DMS 273 (cell line): Measurements from ENCODE around the gene DENND1A.
A peak's percentile ranks its signal among the peaks of the same experiment; 100 is the strongest.

Source experiments
- DNase-seq: peaks from one replicate; lab custom pipeline; 2025; ENCODE audit not compliant: unreplicated experiment; lab: John Stamatoyannopoulos, UW

Gene DENND1A

GRCh38 chr9:123776708-123777537 is 153.0 kb downstream of the DENND1A start:
- peak; percentile 59 for DNase-seq

GRCh38 chr9:123775289-123776284 is 154.3 kb downstream of the DENND1A start:
- DNase-seq: peak; percentile 60

- peak; percentile 20 for DNase-seq
Measured at GRCh38 chr9:123773783-123774182, 156.1 kb downstream of the DENND1A start.

- peak; percentile 25 for DNase-seq
Measured at GRCh38 chr9:123772967-123773366, 157.0 kb downstream of the DENND1A start.

GRCh38 chr9:123772374-123772773 is 157.6 kb downstream of the DENND1A start:
- DNase-seq: peak; percentile 57

- DNase-seq: peak; percentile 30
Measured at GRCh38 chr9:123771690-123772089, 158.2 kb downstream of the DENND1A start.

GRCh38 chr9:123769719-123770118 is 160.2 kb downstream of the DENND1A start:
- DNase-seq: peak; percentile 98

- no peak for DNase-seq
Measured at GRCh38 chr9:123763910-123764588, 165.9 kb downstream of the DENND1A start.

- DNase-seq: no peak
Measured at GRCh38 chr9:123761905-123762605, 167.9 kb downstream of the DENND1A start.

GRCh38 chr9:123757960-123758359 is 172.0 kb downstream of the DENND1A start:
- DNase-seq: no peak

- DNase-seq: no peak
Measured at GRCh38 chr9:123757547-123757946, 172.4 kb downstream of the DENND1A start.

GRCh38 chr9:123756484-123757106 is 173.3 kb downstream of the DENND1A start:
- no peak for DNase-seq

- DNase-seq: no peak
Measured at GRCh38 chr9:123753669-123754258, 176.2 kb downstream of the DENND1A start.

- no peak for DNase-seq
Measured at GRCh38 chr9:123753016-123753415, 176.9 kb downstream of the DENND1A start.

GRCh38 chr9:123749580-123750202 is 180.2 kb downstream of the DENND1A start:
- DNase-seq: peak; percentile 5

- no peak for DNase-seq
Measured at GRCh38 chr9:123746765-123747164, 183.2 kb downstream of the DENND1A start.

GRCh38 chr9:123745933-123746332 is 184.0 kb downstream of the DENND1A start:
- no peak for DNase-seq

GRCh38 chr9:123745451-123745850 is 184.5 kb downstream of the DENND1A start:
- DNase-seq: no peak

- no peak for DNase-seq
Measured at GRCh38 chr9:123743737-123744136, 186.2 kb downstream of the DENND1A start.
